WTC11 (cell line): ENCODE data around the gene CSTA. TPM values are rescaled to one million over a fixed set of nuclear protein-coding genes. Genes with fewer than 3 reads are reported as not detected.

ENCODE experiments used
- ATAC-seq: fragments of 200-7000 bp; cut with Tn5 transposase; 2 replicates; pipeline ENCODE4 v1.10.0; 2021; ENCODE audit warnings: mild to moderate bottlenecking, moderate library complexity
- CTCF ChIA-PET: fragments of 300-600 bp; sonication (Branson Sonifier 250); formaldehyde crosslinking; loops from one replicate; lab custom pipeline; 2021; ENCODE audit warnings: antibody characterized with exemption; lab: Charles Lee
- POLR2A ChIA-PET: fragments of 350-600 bp; sonication (Branson Sonifier 250); formaldehyde crosslinking; loops from one replicate; lab custom pipeline; 2021; ENCODE audit warnings: antibody characterized with exemption; lab: Charles Lee
- DNase-seq: peaks from one replicate; pipeline ENCODE4 v3.0.0; 2021; ENCODE audit warnings: low spot score
- H3K27ac Mint-ChIP-seq: 2 replicates; pipeline ENCODE4 v1.8.0; 2021; ENCODE audit warnings: mixed read lengths
- H3K27me3 Mint-ChIP-seq: 2 replicates; pipeline ENCODE4 v1.8.0; 2021; ENCODE audit warnings: low read depth, mild to moderate bottlenecking, moderate library complexity, mixed read lengths
- H3K36me3 Mint-ChIP-seq: 2 replicates; pipeline ENCODE4 v1.8.0; 2021; ENCODE audit warnings: mixed read lengths
- H3K4me1 Mint-ChIP-seq: 2 replicates; pipeline ENCODE4 v1.8.0; 2022; ENCODE audit warnings: mixed read lengths
- H3K4me3 Mint-ChIP-seq: 2 replicates; pipeline ENCODE4 v1.8.0; 2021; ENCODE audit warnings: mild to moderate bottlenecking, moderate library complexity, mixed read lengths
- H3K9me3 Mint-ChIP-seq: 2 replicates; pipeline ENCODE4 v1.8.0; 2021; ENCODE audit warnings: mixed read lengths
- ARID4B ChIP-seq: sonication (generic); formaldehyde crosslinking; IDR thresholded peaks from 2 replicates; pipeline ENCODE4 v1.8.0; 2023; ENCODE audit warnings: missing genetic modification reagents, mild to moderate bottlenecking, borderline replicate concordance
- ATF1 ChIP-seq: sonication (generic); formaldehyde crosslinking; IDR thresholded peaks from 2 replicates; pipeline ENCODE4 v1.8.1; 2023; ENCODE audit warnings: mild to moderate bottlenecking, moderate library complexity, missing genetic modification reagents
- E2F4 ChIP-seq: sonication (generic); formaldehyde crosslinking; IDR thresholded peaks from 2 replicates; pipeline ENCODE4 v1.8.1; 2022; ENCODE audit warnings: low read depth, mild to moderate bottlenecking, moderate library complexity, missing genetic modification reagents, borderline replicate concordance
- FOXP1 ChIP-seq: sonication (generic); formaldehyde crosslinking; IDR thresholded peaks from 2 replicates; pipeline ENCODE4 v1.8.0; 2022; ENCODE audit warnings: missing genetic modification reagents, mild to moderate bottlenecking, moderate library complexity, borderline replicate concordance
- HMGA2 ChIP-seq: fragments of 250-450 bp; sonication (Bioruptor Pico); IDR thresholded peaks from 2 replicates; pipeline ENCODE4 v1.4.0; 2021; ENCODE audit warnings: mild to moderate bottlenecking, moderate library complexity
- MAX ChIP-seq: sonication (generic); formaldehyde crosslinking; IDR thresholded peaks from 2 replicates; pipeline ENCODE4 v1.8.0; 2022; ENCODE audit warnings: mild to moderate bottlenecking, missing genetic modification reagents
- MXD4 ChIP-seq: fragments of 250-450 bp; sonication (Bioruptor Pico); IDR thresholded peaks from 2 replicates; pipeline ENCODE4 v1.8.0; 2021; ENCODE audit warnings: mild to moderate bottlenecking, moderate library complexity, borderline replicate concordance
- NFE2L1 ChIP-seq: sonication (generic); formaldehyde crosslinking; IDR thresholded peaks from 2 replicates; pipeline ENCODE4 v1.8.1; 2023; ENCODE audit warnings: missing genetic modification reagents
- NFYB ChIP-seq: sonication (generic); formaldehyde crosslinking; conservative IDR thresholded peaks from 2 replicates; pipeline ENCODE4 v1.8.0; 2022; ENCODE audit warnings: low read depth, missing genetic modification reagents
- NR3C1 ChIP-seq: sonication (generic); formaldehyde crosslinking; conservative IDR thresholded peaks from 2 replicates; pipeline ENCODE4 v1.8.1; 2023; ENCODE audit warnings: low read depth, mild to moderate bottlenecking, missing genetic modification reagents
- PREB ChIP-seq: sonication (generic); formaldehyde crosslinking; IDR thresholded peaks from 2 replicates; pipeline ENCODE4 v1.8.1; 2022; ENCODE audit warnings: mild to moderate bottlenecking, missing genetic modification reagents, moderate library complexity, borderline replicate concordance
- RORB ChIP-seq: fragments of 250-450 bp; sonication (Bioruptor Pico); IDR thresholded peaks from 2 replicates; pipeline ENCODE4 v1.9.0; 2021; ENCODE audit warnings: mild to moderate bottlenecking
- total RNA-seq: library from RNA; stranded (reverse); gene quantifications from 3 replicates; pipeline ENCODE4 v1.2.3, GENCODE V29; 2021
- TF ChIP-seq, protein P1 (sequence below): sonication (generic); formaldehyde crosslinking; IDR thresholded peaks from 2 replicates; pipeline ENCODE4 v1.8.1; 2023; ENCODE audit warnings: mild to moderate bottlenecking, moderate library complexity, missing genetic modification reagents
- TF ChIP-seq, protein P2 (sequence below): fragments of 250-450 bp; sonication (Bioruptor Pico); IDR thresholded peaks from 2 replicates; pipeline ENCODE4 v1.9.0; 2021; ENCODE audit warnings: moderate library complexity, mild to moderate bottlenecking, inconsistent platforms, borderline replicate concordance
- TF ChIP-seq, protein P3 (sequence below): fragments of 200-600 bp; IDR thresholded peaks from 2 replicates; pipeline ENCODE4 v1.8.0; 2022; ENCODE audit warnings: antibody characterized with exemption
- TF ChIP-seq, protein P4 (sequence below): sonication (generic); formaldehyde crosslinking; conservative IDR thresholded peaks from 2 replicates; pipeline ENCODE4 v1.8.1; 2023; ENCODE audit warnings: mild to moderate bottlenecking, low read depth, missing genetic modification reagents, moderate library complexity

CSTA gene
- total RNA-seq, 1 experiment from 2014 or later, result not detected

- TF ChIP-seq E2F4, result no peak
- TF ChIP-seq, protein P1, sequence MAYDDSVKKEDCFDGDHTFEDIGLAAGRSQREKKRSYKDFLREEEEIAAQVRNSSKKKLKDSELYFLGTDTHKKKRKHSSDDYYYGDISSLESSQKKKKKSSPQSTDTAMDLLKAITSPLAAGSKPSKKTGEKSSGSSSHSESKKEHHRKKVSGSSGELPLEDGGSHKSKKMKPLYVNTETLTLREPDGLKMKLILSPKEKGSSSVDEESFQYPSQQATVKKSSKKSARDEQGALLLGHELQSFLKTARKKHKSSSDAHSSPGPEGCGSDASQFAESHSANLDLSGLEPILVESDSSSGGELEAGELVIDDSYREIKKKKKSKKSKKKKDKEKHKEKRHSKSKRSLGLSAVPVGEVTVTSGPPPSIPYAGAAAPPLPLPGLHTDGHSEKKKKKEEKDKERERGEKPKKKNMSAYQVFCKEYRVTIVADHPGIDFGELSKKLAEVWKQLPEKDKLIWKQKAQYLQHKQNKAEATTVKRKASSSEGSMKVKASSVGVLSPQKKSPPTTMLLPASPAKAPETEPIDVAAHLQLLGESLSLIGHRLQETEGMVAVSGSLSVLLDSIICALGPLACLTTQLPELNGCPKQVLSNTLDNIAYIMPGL, result no peak
- TF ChIP-seq NFYB (CRISPR knock-in tag), result no peak
- TF ChIP-seq NFE2L1 (CRISPR knock-in tag), result no peak
- no peak for TF ChIP-seq HMGA2
- no peak for TF ChIP-seq ATF1 (CRISPR knock-in tag)
- TF ChIP-seq, protein P2, sequence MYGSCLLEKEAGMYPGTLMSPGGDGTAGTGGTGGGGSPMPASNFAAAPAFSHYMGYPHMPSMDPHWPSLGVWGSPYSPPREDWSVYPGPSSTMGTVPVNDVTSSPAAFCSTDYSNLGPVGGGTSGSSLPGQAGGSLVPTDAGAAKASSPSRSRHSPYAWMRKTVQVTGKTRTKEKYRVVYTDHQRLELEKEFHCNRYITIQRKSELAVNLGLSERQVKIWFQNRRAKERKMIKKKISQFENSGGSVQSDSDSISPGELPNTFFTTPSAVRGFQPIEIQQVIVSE, result no peak
- TF ChIP-seq ARID4B, result no peak
- no peak for TF ChIP-seq PREB
- TF ChIP-seq MXD4, result no peak
- TF ChIP-seq, all 79 proteins: peak for 0
- Mint-ChIP-seq H3K27ac (no peak overlapping the region), H3K27me3 (no peaks in the 10 kb centered on the region), H3K36me3 (no peaks in the 10 kb centered on the region), H3K4me1 (no peaks in the 10 kb centered on the region), H3K4me3 (no peak overlapping the region), H3K9me3 (peaks cover 4% of the 10 kb centered on the region; the same call in 1 of the 2 replicates)
- ATAC-seq (no peak), DNase-seq (no peak)
- ChIA-PET POLR2A (no interaction called here), CTCF (interaction anchor here (2.2 kb wide), 1 partner anchor 10 kb away, joined by 9 read pairs; no protein-coding TSS in a partner anchor)
These were observed 721 bp downstream of the CSTA start for GRCh38 chr3:122325769-122326168.

DNA sequence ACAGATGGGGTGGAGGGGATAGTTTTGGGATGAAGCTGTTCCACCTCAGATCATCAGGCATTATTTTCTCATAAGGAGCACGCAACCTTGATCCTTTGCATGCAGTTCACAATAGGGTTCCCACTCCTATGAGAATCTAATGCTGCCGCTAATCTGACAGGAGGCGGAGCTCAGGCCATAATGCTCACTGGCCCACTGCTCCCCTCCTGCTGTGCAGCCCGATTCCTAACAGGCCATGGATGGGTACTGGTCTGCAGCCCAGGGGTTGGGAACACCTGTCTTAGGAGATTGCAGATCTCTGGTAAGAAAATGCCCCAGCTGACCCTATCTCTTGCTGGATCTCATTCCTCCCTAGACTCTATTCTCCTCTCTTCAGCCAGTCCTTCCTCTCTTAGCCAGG lies 6.8 kb downstream of the CSTA start:
- ATAC-seq, result no peak
- ChIA-PET CTCF (no interaction called here), POLR2A (no interaction called here)
- H3K27ac Mint-ChIP-seq, result no peak overlapping the region
- DNase-seq, result peak; percentile 15
- no peak overlapping the region for H3K4me3 Mint-ChIP-seq
- no peaks in the 10 kb centered on the region for H3K9me3 Mint-ChIP-seq
- peaks cover 5% of the 10 kb centered on the region for H3K27me3 Mint-ChIP-seq
- no peaks in the 10 kb centered on the region for H3K36me3 Mint-ChIP-seq
- TF ChIP-seq, protein P3, sequence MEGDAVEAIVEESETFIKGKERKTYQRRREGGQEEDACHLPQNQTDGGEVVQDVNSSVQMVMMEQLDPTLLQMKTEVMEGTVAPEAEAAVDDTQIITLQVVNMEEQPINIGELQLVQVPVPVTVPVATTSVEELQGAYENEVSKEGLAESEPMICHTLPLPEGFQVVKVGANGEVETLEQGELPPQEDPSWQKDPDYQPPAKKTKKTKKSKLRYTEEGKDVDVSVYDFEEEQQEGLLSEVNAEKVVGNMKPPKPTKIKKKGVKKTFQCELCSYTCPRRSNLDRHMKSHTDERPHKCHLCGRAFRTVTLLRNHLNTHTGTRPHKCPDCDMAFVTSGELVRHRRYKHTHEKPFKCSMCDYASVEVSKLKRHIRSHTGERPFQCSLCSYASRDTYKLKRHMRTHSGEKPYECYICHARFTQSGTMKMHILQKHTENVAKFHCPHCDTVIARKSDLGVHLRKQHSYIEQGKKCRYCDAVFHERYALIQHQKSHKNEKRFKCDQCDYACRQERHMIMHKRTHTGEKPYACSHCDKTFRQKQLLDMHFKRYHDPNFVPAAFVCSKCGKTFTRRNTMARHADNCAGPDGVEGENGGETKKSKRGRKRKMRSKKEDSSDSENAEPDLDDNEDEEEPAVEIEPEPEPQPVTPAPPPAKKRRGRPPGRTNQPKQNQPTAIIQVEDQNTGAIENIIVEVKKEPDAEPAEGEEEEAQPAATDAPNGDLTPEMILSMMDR, result no peak
- TF ChIP-seq NFYB (CRISPR knock-in tag), result no peak
- no peak for TF ChIP-seq RORB (CRISPR knock-in tag)
- TF ChIP-seq ARID4B, result no peak
- no peak for TF ChIP-seq FOXP1 (CRISPR knock-in tag)
- TF ChIP-seq NR3C1 (CRISPR knock-in tag), result no peak
- no peak for TF ChIP-seq MAX
- TF ChIP-seq, protein P4, sequence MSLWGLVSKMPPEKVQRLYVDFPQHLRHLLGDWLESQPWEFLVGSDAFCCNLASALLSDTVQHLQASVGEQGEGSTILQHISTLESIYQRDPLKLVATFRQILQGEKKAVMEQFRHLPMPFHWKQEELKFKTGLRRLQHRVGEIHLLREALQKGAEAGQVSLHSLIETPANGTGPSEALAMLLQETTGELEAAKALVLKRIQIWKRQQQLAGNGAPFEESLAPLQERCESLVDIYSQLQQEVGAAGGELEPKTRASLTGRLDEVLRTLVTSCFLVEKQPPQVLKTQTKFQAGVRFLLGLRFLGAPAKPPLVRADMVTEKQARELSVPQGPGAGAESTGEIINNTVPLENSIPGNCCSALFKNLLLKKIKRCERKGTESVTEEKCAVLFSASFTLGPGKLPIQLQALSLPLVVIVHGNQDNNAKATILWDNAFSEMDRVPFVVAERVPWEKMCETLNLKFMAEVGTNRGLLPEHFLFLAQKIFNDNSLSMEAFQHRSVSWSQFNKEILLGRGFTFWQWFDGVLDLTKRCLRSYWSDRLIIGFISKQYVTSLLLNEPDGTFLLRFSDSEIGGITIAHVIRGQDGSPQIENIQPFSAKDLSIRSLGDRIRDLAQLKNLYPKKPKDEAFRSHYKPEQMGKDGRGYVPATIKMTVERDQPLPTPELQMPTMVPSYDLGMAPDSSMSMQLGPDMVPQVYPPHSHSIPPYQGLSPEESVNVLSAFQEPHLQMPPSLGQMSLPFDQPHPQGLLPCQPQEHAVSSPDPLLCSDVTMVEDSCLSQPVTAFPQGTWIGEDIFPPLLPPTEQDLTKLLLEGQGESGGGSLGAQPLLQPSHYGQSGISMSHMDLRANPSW (CRISPR knock-in tag), result no peak
- H3K4me1 Mint-ChIP-seq, result no peaks in the 10 kb centered on the region
